ENCODE results near the gene CD248. TPM values are rescaled to one million over a fixed set of nuclear protein-coding genes. Genes with fewer than 3 reads are reported as not detected.

The CD248 gene
- total RNA-seq, 1 experiment from 2014 or later: 2.6 TPM

DNA sequence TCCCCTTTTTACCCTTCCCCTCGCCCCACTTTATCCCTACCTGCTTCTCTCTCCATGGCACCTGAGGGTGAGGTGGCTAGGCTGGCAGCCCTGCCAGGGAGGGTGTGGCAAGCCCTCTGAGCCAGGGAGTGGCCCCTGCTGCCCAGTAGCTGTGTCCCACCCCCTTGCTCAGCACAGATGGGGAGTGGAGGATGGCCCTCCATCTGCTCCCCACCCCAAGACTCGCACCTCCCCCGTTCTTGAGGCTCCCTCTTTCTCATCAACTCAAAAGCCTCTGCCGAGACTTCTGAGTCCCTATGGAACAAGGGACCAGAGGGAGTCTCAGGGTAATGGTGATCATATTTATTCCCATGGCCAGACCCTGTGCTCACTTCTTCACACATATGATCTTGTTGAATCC lies 23.5 kb downstream of the CD248 start:
- TF ChIP-seq RELA (CRISPR knock-in tag; IDR thresholded peaks at IDR 0.05; ENCODE audit: borderline replicate concordance): no peak
- TF ChIP-seq, protein P1, sequence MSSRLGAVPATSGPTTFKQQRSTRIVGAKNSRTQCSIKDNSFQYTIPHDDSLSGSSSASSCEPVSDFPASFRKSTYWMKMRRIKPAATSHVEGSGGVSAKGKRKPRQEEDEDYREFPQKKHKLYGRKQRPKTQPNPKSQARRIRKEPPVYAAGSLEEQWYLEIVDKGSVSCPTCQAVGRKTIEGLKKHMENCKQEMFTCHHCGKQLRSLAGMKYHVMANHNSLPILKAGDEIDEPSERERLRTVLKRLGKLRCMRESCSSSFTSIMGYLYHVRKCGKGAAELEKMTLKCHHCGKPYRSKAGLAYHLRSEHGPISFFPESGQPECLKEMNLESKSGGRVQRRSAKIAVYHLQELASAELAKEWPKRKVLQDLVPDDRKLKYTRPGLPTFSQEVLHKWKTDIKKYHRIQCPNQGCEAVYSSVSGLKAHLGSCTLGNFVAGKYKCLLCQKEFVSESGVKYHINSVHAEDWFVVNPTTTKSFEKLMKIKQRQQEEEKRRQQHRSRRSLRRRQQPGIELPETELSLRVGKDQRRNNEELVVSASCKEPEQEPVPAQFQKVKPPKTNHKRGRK (CRISPR knock-in tag; IDR thresholded peaks at IDR 0.05; ENCODE audit: borderline replicate concordance): no peak
- no peak for TF ChIP-seq ZNF671 (CRISPR knock-in tag; IDR thresholded peaks at IDR 0.05)
- TF ChIP-seq CREM (CRISPR knock-in tag; IDR thresholded peaks at IDR 0.05): no peak
- TF ChIP-seq NFATC4 (CRISPR knock-in tag; IDR thresholded peaks at IDR 0.05): no peak
- TF ChIP-seq MXD4 (CRISPR knock-in tag; IDR thresholded peaks at IDR 0.05; ENCODE audit: borderline replicate concordance): no peak
- no peak for TF ChIP-seq EMX1 (CRISPR knock-in tag; IDR thresholded peaks at IDR 0.05)
- TF ChIP-seq, protein P2, sequence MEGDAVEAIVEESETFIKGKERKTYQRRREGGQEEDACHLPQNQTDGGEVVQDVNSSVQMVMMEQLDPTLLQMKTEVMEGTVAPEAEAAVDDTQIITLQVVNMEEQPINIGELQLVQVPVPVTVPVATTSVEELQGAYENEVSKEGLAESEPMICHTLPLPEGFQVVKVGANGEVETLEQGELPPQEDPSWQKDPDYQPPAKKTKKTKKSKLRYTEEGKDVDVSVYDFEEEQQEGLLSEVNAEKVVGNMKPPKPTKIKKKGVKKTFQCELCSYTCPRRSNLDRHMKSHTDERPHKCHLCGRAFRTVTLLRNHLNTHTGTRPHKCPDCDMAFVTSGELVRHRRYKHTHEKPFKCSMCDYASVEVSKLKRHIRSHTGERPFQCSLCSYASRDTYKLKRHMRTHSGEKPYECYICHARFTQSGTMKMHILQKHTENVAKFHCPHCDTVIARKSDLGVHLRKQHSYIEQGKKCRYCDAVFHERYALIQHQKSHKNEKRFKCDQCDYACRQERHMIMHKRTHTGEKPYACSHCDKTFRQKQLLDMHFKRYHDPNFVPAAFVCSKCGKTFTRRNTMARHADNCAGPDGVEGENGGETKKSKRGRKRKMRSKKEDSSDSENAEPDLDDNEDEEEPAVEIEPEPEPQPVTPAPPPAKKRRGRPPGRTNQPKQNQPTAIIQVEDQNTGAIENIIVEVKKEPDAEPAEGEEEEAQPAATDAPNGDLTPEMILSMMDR (IDR thresholded peaks at IDR 0.05): no peak
- TF ChIP-seq, protein P3, sequence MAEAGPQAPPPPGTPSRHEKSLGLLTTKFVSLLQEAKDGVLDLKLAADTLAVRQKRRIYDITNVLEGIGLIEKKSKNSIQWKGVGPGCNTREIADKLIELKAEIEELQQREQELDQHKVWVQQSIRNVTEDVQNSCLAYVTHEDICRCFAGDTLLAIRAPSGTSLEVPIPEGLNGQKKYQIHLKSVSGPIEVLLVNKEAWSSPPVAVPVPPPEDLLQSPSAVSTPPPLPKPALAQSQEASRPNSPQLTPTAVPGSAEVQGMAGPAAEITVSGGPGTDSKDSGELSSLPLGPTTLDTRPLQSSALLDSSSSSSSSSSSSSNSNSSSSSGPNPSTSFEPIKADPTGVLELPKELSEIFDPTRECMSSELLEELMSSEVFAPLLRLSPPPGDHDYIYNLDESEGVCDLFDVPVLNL (CRISPR knock-in tag; IDR thresholded peaks at IDR 0.05; ENCODE audit: borderline replicate concordance, low read depth): no peak
- TF ChIP-seq, protein P4, sequence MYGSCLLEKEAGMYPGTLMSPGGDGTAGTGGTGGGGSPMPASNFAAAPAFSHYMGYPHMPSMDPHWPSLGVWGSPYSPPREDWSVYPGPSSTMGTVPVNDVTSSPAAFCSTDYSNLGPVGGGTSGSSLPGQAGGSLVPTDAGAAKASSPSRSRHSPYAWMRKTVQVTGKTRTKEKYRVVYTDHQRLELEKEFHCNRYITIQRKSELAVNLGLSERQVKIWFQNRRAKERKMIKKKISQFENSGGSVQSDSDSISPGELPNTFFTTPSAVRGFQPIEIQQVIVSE (CRISPR knock-in tag; IDR thresholded peaks at IDR 0.05; ENCODE audit: borderline replicate concordance): no peak
- TF ChIP-seq, protein P5, sequence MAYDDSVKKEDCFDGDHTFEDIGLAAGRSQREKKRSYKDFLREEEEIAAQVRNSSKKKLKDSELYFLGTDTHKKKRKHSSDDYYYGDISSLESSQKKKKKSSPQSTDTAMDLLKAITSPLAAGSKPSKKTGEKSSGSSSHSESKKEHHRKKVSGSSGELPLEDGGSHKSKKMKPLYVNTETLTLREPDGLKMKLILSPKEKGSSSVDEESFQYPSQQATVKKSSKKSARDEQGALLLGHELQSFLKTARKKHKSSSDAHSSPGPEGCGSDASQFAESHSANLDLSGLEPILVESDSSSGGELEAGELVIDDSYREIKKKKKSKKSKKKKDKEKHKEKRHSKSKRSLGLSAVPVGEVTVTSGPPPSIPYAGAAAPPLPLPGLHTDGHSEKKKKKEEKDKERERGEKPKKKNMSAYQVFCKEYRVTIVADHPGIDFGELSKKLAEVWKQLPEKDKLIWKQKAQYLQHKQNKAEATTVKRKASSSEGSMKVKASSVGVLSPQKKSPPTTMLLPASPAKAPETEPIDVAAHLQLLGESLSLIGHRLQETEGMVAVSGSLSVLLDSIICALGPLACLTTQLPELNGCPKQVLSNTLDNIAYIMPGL (CRISPR knock-in tag; IDR thresholded peaks at IDR 0.05): no peak
- TF ChIP-seq, protein P6, sequence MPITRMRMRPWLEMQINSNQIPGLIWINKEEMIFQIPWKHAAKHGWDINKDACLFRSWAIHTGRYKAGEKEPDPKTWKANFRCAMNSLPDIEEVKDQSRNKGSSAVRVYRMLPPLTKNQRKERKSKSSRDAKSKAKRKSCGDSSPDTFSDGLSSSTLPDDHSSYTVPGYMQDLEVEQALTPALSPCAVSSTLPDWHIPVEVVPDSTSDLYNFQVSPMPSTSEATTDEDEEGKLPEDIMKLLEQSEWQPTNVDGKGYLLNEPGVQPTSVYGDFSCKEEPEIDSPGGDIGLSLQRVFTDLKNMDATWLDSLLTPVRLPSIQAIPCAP (CRISPR knock-in tag; IDR thresholded peaks at IDR 0.05): no peak
- no peak for TF ChIP-seq FOXK1 (CRISPR knock-in tag; IDR thresholded peaks at IDR 0.05)
- TF ChIP-seq, protein P7, sequence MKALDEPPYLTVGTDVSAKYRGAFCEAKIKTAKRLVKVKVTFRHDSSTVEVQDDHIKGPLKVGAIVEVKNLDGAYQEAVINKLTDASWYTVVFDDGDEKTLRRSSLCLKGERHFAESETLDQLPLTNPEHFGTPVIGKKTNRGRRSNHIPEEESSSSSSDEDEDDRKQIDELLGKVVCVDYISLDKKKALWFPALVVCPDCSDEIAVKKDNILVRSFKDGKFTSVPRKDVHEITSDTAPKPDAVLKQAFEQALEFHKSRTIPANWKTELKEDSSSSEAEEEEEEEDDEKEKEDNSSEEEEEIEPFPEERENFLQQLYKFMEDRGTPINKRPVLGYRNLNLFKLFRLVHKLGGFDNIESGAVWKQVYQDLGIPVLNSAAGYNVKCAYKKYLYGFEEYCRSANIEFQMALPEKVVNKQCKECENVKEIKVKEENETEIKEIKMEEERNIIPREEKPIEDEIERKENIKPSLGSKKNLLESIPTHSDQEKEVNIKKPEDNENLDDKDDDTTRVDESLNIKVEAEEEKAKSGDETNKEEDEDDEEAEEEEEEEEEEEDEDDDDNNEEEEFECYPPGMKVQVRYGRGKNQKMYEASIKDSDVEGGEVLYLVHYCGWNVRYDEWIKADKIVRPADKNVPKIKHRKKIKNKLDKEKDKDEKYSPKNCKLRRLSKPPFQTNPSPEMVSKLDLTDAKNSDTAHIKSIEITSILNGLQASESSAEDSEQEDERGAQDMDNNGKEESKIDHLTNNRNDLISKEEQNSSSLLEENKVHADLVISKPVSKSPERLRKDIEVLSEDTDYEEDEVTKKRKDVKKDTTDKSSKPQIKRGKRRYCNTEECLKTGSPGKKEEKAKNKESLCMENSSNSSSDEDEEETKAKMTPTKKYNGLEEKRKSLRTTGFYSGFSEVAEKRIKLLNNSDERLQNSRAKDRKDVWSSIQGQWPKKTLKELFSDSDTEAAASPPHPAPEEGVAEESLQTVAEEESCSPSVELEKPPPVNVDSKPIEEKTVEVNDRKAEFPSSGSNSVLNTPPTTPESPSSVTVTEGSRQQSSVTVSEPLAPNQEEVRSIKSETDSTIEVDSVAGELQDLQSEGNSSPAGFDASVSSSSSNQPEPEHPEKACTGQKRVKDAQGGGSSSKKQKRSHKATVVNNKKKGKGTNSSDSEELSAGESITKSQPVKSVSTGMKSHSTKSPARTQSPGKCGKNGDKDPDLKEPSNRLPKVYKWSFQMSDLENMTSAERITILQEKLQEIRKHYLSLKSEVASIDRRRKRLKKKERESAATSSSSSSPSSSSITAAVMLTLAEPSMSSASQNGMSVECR (CRISPR knock-in tag; IDR thresholded peaks at IDR 0.05; ENCODE audit: borderline replicate concordance): no peak
- TF ChIP-seq KAT7 (CRISPR knock-in tag; IDR thresholded peaks at IDR 0.05; ENCODE audit: borderline replicate concordance): no peak
- Mint-ChIP-seq H3K36me3 (no peaks in the 10 kb centered on the region), H3K4me1 (peaks cover 26% of the 10 kb centered on the region), H3K27ac (no peak overlapping the region), H3K4me3 (peak overlapping the region; percentile 37; the same call in 1 of the 2 replicates), H3K9me3 (no peaks in the 10 kb centered on the region), H3K27me3 (ENCODE audit: low read depth) (peaks cover 39% of the 10 kb centered on the region)
- POLR2A ChIA-PET: no interaction called here
- DNase-seq (ENCODE audit: low spot score) (no peak), ATAC-seq (no peak)
- CTCF ChIA-PET: interaction anchor here (2.3 kb wide), 1 partner anchor 19 kb away, joined by 8 read pairs; no protein-coding TSS in a partner anchor
